ENCODE data around the gene C9orf78. TPM values are rescaled to one million over a fixed set of nuclear protein-coding genes. Genes with fewer than 3 reads are reported as not detected.

Gene C9orf78
- total RNA-seq, 2 donors from 2014 or later, result 44.6 to 51.7 TPM

DNA sequence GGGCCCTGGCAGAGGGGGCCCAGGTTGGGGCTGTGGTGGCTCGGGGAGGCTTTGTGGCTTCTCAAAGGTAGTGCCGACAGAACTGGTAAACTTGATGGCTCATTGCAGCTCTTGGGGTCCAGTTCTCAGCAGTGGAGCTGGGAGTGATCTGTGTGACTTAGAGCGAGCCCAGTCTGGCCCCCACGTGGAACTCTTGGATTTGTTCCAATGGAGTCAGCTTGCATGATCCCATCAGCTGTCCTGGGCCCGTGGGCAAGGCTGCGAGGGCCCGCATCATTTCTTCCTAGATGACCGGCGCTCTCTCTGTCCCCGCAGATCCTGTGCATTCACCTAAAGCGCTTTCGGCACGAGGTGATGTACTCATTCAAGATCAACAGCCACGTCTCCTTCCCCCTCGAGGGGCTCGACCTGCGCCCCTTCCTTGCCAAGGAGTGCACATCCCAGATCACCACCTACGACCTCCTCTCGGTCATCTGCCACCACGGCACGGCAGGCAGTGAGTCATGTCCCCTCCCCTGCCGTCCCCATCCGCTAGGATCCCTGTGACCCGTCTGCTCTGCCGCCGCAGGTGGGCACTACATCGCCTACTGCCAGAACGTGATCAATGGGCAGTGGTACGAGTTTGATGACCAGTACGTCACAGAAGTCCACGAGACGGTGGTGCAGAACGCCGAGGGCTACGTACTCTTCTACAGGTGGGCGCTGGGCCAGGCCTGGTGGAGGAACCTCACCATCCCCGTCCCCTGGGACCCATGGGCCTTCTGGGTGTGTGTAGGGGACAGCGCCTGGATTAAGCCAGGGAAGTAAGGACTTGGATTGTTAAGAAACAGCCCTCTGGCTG, 39.4 kb upstream of the C9orf78 start:
- Mint-ChIP-seq H3K27me3 (ENCODE audit: low read depth) (no peaks in the 10 kb centered on the region), H3K4me1 (ENCODE audit: low read depth) (peaks cover 37% of the 10 kb centered on the region), H3K36me3 (ENCODE audit: insufficient read depth in 2 of 2) (peaks cover 0 to 14% of the 10 kb centered on the region in 2 donors), H3K27ac (no peak overlapping the region), H3K4me3 (no peak overlapping the region), H3K9me3 (no peaks in the 10 kb centered on the region)
- ATAC-seq (replicated peaks in 1 of 2) (no peak), DNase-seq (no peak)

- Mint-ChIP-seq H3K27me3 (ENCODE audit: low read depth) (no peaks in the 10 kb centered on the region), H3K4me1 (ENCODE audit: low read depth) (peaks cover 45% of the 10 kb centered on the region), H3K4me3 (no peak overlapping the region), H3K27ac (peak overlapping the region; percentile 36), H3K36me3 (ENCODE audit: insufficient read depth in 2 of 2) (peaks cover 0 to 14% of the 10 kb centered on the region in 2 donors), H3K9me3 (no peaks in the 10 kb centered on the region)
- DNase-seq (no peak), ATAC-seq (replicated peaks in 1 of 2) (no peak)
Observed at GRCh38 chr9:129873563-129874190, 38.6 kb upstream of the C9orf78 start.

DNA sequence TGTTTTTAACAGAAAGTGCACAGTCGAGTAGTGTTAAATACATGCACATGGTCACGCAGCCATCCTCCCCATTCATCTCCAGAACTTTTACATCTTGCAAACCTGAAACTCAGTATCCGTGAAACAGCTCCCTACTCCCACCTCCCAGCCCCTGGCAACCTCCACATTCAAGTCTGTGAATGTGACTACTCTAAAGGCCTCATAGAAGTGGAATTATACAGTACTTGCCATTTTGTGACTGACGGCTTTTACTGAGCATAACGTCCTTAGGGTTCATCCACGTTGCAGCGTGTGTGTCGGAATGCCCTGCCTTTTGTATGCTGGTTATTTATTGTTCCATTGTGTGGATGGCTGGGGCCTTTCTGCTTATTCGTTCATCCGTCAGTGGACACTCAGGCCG, 36.0 kb upstream of the C9orf78 start:
- ATAC-seq (replicated peaks in 1 of 2) (no peak), DNase-seq (no peak)
- H3K36me3 Mint-ChIP-seq (ENCODE audit: insufficient read depth in 2 of 2), result peaks cover 2 to 19% of the 10 kb centered on the region in 2 donors
- peaks cover 68% of the 10 kb centered on the region for H3K4me1 Mint-ChIP-seq (ENCODE audit: low read depth)
- no peaks in the 10 kb centered on the region for H3K27me3 Mint-ChIP-seq (ENCODE audit: low read depth)
- H3K27ac Mint-ChIP-seq, result peak overlapping the region; percentile 93
- no peaks in the 10 kb centered on the region for H3K9me3 Mint-ChIP-seq
- H3K4me3 Mint-ChIP-seq, result peak overlapping the region in 1 of 2 donors; percentile 70

GRCh38 chr9:129869585-129870501, 34.8 kb upstream of the C9orf78 start:
- Mint-ChIP-seq H3K27me3 (ENCODE audit: low read depth) (no peaks in the 10 kb centered on the region), H3K9me3 (no peaks in the 10 kb centered on the region), H3K4me3 (peak overlapping the region; percentile 72 to 75), H3K27ac (peak overlapping the region; percentile 66), H3K36me3 (ENCODE audit: insufficient read depth in 2 of 2) (peaks cover 3 to 26% of the 10 kb centered on the region in 2 donors), H3K4me1 (ENCODE audit: low read depth) (peaks cover 76% of the 10 kb centered on the region)
- no peak for ATAC-seq (replicated peaks in 1 of 2)
- DNase-seq, result no peak

DNA sequence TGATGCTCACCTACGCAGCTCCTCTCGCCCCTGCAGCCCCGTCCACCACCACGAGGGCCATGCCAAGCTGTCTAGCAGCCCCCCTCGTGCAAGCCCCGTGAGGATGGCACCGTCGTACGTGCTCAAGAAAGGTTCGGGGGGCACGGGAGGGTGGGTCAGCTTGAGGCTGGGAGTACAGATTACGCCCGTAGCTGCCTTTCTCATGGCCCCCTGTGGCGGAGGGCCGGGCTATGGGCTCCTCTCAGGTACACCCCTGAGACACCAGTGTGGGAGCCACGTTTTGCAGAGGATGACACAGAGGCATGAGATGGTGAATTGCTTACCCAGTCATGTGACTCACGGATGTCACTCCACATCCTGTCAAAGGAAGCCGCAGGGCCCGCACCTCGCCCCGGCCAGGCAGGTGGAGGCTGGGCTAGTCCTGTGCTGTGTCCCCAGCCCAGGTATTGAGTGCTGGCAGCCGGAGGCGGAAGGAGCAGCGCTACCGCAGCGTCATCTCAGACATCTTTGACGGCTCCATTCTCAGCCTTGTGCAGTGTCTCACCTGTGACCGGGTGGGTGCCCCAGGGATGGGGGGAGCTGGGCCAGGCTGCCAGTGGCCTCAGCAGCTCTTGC, 33.9 kb upstream of the C9orf78 start:
- peak; percentile 88 to 89 for ATAC-seq (replicated peaks in 1 of 2)
- peaks cover 5 to 30% of the 10 kb centered on the region in 2 donors for H3K36me3 Mint-ChIP-seq (ENCODE audit: insufficient read depth in 2 of 2)
- no peaks in the 10 kb centered on the region for H3K9me3 Mint-ChIP-seq
- H3K27me3 Mint-ChIP-seq (ENCODE audit: low read depth), result no peaks in the 10 kb centered on the region
- H3K27ac Mint-ChIP-seq, result peak overlapping the region; percentile 84
- peak; percentile 91 to 92 for DNase-seq
- H3K4me3 Mint-ChIP-seq, result peak overlapping the region; percentile 72 to 75
- peaks cover 77% of the 10 kb centered on the region for H3K4me1 Mint-ChIP-seq (ENCODE audit: low read depth)

DNA sequence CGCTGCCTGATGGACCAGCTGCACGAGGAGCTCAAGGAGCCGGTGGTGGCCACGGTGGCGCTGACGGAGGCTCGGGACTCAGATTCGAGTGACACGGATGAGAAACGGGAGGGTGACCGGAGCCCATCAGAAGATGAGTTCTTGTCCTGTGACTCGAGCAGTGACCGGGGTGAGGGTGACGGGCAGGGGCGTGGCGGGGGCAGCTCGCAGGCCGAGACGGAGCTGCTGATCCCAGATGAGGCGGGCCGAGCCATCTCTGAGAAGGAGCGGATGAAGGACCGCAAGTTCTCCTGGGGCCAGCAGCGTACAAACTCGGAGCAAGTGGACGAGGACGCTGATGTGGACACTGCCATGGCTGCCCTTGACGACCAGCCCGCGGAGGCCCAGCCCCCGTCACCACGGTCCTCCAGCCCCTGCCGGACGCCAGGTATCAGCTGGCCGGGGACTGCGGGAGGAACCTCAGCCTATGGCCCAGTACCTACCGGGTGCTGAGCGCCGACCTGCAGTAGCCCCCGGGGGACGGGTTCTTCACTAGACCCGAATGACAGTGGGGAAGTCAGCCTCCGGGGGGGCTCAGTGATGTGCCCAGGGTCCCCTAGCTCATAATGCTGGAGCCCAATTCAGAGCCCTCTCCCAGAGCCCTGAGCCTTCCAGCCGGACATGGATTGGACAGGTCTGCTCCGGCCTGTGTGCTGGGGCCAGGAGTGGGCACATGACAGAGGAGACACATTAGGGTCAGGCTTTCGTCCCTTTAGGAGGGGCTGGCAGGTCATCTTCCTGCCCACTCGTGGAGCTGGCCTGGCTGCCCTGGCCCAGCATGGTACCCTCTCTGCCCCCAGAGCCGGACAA, 33.2 kb upstream of the C9orf78 start:
- no peak for ATAC-seq (replicated peaks in 1 of 2)
- H3K4me1 Mint-ChIP-seq (ENCODE audit: low read depth), result peaks cover 79% of the 10 kb centered on the region
- H3K27ac Mint-ChIP-seq, result peak overlapping the region; percentile 84
- DNase-seq, result no peak
- H3K4me3 Mint-ChIP-seq, result peak overlapping the region; percentile 72 to 75
- H3K9me3 Mint-ChIP-seq, result no peaks in the 10 kb centered on the region
- H3K27me3 Mint-ChIP-seq (ENCODE audit: low read depth), result no peaks in the 10 kb centered on the region
- peaks cover 10 to 31% of the 10 kb centered on the region in 2 donors for H3K36me3 Mint-ChIP-seq (ENCODE audit: insufficient read depth in 2 of 2)

GRCh38 chr9:129867136-129868022, 32.3 kb upstream of the C9orf78 start:
- H3K4me1 Mint-ChIP-seq (ENCODE audit: low read depth), result peaks cover 84% of the 10 kb centered on the region

DNA sequence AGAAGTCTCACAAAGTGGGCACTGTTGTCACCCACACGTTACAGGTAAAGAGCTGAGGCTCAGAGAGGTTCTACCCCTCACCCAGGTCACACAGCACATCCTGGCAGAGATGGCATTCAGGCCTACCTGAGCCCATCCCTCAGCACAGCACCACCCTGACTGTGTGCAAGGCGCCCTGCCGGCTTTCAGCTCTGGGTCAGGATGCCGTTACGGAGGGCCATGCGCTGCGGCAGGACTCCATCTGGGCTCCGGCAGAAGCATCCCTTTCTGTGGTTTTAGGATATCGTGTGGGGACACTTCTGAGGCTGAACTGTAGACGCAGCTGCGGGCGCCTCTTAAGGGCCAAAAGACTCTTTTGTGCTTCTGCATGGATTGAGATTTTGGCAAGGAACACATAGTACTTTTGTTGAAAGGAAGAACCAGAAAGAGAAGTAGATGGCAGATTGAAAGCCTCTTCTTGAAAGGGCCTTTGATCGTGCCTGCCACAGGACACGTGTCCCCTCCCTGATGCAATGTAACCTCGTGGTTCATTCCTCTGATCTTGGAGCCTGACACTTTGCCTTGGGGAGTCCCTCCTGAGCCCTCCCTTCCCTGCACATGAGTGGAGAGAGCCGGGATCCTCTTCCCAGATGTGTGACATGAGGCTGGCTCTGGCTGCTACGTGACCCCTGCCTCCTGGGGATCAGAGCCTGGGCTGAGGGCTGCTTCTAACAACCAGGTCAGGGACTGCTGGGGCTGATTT, 31.5 kb upstream of the C9orf78 start:
- ATAC-seq (replicated peaks in 1 of 2) (no peak), DNase-seq (peak; percentile 50 to 55)
- peaks cover 15 to 36% of the 10 kb centered on the region in 2 donors for H3K36me3 Mint-ChIP-seq (ENCODE audit: insufficient read depth in 2 of 2)
- H3K4me3 Mint-ChIP-seq, result peak overlapping the region; percentile 69 to 76
- no peaks in the 10 kb centered on the region for H3K27me3 Mint-ChIP-seq (ENCODE audit: low read depth)
- no peaks in the 10 kb centered on the region for H3K9me3 Mint-ChIP-seq
- H3K4me1 Mint-ChIP-seq (ENCODE audit: low read depth), result peaks cover 84% of the 10 kb centered on the region
- peak overlapping the region; percentile 89 for H3K27ac Mint-ChIP-seq

More at GRCh38 chr9:129867136-129868022, 32.3 kb upstream of the C9orf78 start:
- peak in 1 of 2 donors; percentile 44 for DNase-seq
- ATAC-seq (replicated peaks in 1 of 2), result no peak
- no peaks in the 10 kb centered on the region for H3K9me3 Mint-ChIP-seq
- no peaks in the 10 kb centered on the region for H3K27me3 Mint-ChIP-seq (ENCODE audit: low read depth)
- H3K36me3 Mint-ChIP-seq (ENCODE audit: insufficient read depth in 2 of 2), result peaks cover 10 to 32% of the 10 kb centered on the region in 2 donors
- peak overlapping the region; percentile 89 for H3K27ac Mint-ChIP-seq
- peak overlapping the region; percentile 69 to 76 for H3K4me3 Mint-ChIP-seq

GRCh38 chr9:129865668-129866320, 30.7 kb upstream of the C9orf78 start:
- H3K4me3 Mint-ChIP-seq, result peak overlapping the region; percentile 69 to 76
- ATAC-seq (replicated peaks in 1 of 2) (no peak), DNase-seq (no peak)
- peaks cover 17 to 39% of the 10 kb centered on the region in 2 donors for H3K36me3 Mint-ChIP-seq (ENCODE audit: insufficient read depth in 2 of 2)
- peaks cover 85% of the 10 kb centered on the region for H3K4me1 Mint-ChIP-seq (ENCODE audit: low read depth)
- H3K27ac Mint-ChIP-seq, result peak overlapping the region; percentile 89
- no peaks in the 10 kb centered on the region for H3K9me3 Mint-ChIP-seq
- H3K27me3 Mint-ChIP-seq (ENCODE audit: low read depth), result no peaks in the 10 kb centered on the region

- Mint-ChIP-seq H3K4me1 (ENCODE audit: low read depth) (peaks cover 85% of the 10 kb centered on the region), H3K27ac (peak overlapping the region; percentile 91), H3K9me3 (no peaks in the 10 kb centered on the region), H3K27me3 (ENCODE audit: low read depth) (no peaks in the 10 kb centered on the region), H3K36me3 (ENCODE audit: insufficient read depth in 2 of 2) (peaks cover 17 to 38% of the 10 kb centered on the region in 2 donors), H3K4me3 (peak overlapping the region; percentile 62 to 83)
- peak in 1 of 2 donors; percentile 38 for DNase-seq
- peak; percentile 12 to 28 for ATAC-seq (replicated peaks in 1 of 2)
Observed at GRCh38 chr9:129864991-129865647, 30.0 kb upstream of the C9orf78 start.
